ENCODE measurements around the gene RGMA. TPM values are rescaled to one million over a fixed set of nuclear protein-coding genes. Genes with fewer than 3 reads are reported as not detected.

Gene RGMA
- total and polyA plus RNA-seq, 2 donors (not counting 3 experiments of a cell fraction or from before 2014, with no cell fraction given) = 0.06 to 0.13 TPM

DNA sequence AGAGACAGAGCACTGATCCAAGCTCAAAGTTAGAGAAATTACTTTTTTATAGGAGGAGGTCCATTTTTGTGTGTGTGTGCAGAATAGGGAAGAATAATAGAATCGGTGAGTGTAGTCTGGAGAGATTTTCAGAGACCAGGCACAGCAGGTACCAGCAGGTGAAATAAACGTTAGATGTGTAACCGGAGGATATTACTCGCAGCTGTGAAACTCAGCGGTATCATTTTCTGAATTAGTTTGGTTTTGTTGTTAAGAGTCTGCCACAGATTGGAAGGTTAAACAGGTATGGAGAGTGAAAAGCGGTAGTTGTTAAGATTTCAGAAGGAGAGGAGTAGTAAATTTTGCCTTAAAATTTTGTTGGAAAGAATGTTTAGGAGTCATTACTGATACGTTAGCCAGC, 69.9 kb downstream of the RGMA start:
- H3K4me3 ChIP-seq (replicated peaks in 1 of 3; ENCODE audit: insufficient read depth in 1 of 3, low read depth in 1 of 3, low read length in 3 of 3) = no peak overlapping the region
- no peak overlapping the region for H3K9ac ChIP-seq (replicated peaks; ENCODE audit: extremely low read depth, insufficient read depth, low read length)
- H3K4me2 ChIP-seq (ENCODE audit: insufficient read depth, low read length) = no peak overlapping the region
- POLR2A ChIA-PET = no interaction called here
- no peak for TF ChIP-seq FOS (IDR thresholded peaks at IDR 0.05; ENCODE audit: borderline replicate concordance, insufficient read depth, low read length)
- no peak for TF ChIP-seq POLR2A (IDR thresholded peaks at IDR 0.05; ENCODE audit: low read depth, low read length)
- no peak for TF ChIP-seq EZH2 (IDR thresholded peaks at IDR 0.05; ENCODE audit: borderline replicate concordance, low read depth, low read length, severe bottlenecking)
- no peak for TF ChIP-seq POLR2AphosphoS5 (IDR thresholded peaks at IDR 0.05; ENCODE audit: insufficient read depth, low read depth, low read length)
- TF ChIP-seq JUN (IDR thresholded peaks at IDR 0.05; ENCODE audit: borderline replicate concordance, insufficient read depth, insufficient read length, low read depth) = no peak
- TF ChIP-seq, protein P1, sequence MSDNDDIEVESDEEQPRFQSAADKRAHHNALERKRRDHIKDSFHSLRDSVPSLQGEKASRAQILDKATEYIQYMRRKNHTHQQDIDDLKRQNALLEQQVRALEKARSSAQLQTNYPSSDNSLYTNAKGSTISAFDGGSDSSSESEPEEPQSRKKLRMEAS (IDR thresholded peaks at IDR 0.05; ENCODE audit: insufficient read depth, insufficient read length) = no peak
- no peak for TF ChIP-seq GATA2 (IDR thresholded peaks at IDR 0.05; ENCODE audit: insufficient read depth, insufficient read length, low read depth, low read length)
- TF ChIP-seq, protein P2, sequence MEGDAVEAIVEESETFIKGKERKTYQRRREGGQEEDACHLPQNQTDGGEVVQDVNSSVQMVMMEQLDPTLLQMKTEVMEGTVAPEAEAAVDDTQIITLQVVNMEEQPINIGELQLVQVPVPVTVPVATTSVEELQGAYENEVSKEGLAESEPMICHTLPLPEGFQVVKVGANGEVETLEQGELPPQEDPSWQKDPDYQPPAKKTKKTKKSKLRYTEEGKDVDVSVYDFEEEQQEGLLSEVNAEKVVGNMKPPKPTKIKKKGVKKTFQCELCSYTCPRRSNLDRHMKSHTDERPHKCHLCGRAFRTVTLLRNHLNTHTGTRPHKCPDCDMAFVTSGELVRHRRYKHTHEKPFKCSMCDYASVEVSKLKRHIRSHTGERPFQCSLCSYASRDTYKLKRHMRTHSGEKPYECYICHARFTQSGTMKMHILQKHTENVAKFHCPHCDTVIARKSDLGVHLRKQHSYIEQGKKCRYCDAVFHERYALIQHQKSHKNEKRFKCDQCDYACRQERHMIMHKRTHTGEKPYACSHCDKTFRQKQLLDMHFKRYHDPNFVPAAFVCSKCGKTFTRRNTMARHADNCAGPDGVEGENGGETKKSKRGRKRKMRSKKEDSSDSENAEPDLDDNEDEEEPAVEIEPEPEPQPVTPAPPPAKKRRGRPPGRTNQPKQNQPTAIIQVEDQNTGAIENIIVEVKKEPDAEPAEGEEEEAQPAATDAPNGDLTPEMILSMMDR (IDR thresholded peaks at IDR 0.05; ENCODE audit: extremely low read depth in 1 of 2, insufficient read depth in 1 of 2, low read depth in 1 of 2, low read length in 2 of 2) = no peak
- TF ChIP-seq MYC (IDR thresholded peaks at IDR 0.05; ENCODE audit: low read depth, low read length) = no peak
- no peak overlapping the region for H3K27ac ChIP-seq (ENCODE audit: insufficient read depth, low read depth, low read length)
- H3K36me3 ChIP-seq (ENCODE audit: control insufficient read depth in 2 of 2, extremely low read depth in 1 of 2, insufficient read depth in 2 of 2, low read length in 2 of 2) = peaks cover 40 to 48% of the 10 kb centered on the region in 2 experiments
- H3K79me2 ChIP-seq (ENCODE audit: control insufficient read depth, insufficient read depth, low read length) = peaks cover 26% of the 10 kb centered on the region
- CTCF ChIA-PET = interaction anchor here (1.1 to 2.4 kb wide), 4 partner anchors 11 to 221 kb away, joined by 3 to 7 read pairs (median 4); no protein-coding TSS in a partner anchor
- H3K9me3 ChIP-seq (replicated peaks; ENCODE audit: control insufficient read depth, insufficient read depth, low read length) = no peaks in the 10 kb centered on the region
- no peak for DNase-seq (ENCODE audit: low read depth, low spot score)
- no peaks in the 10 kb centered on the region for H3K4me1 ChIP-seq (ENCODE audit: control insufficient read depth, extremely low read depth, insufficient read depth, low read length)
- H3K9me1 ChIP-seq (replicated peaks; ENCODE audit: control insufficient read depth, extremely low read depth, insufficient read depth, low read length) = no peaks in the 10 kb centered on the region
- H3K27me3 ChIP-seq (ENCODE audit: control insufficient read depth in 2 of 2, insufficient read depth in 2 of 2, low read length in 2 of 2) = no peaks in the 10 kb centered on the region
- intact Hi-C loops (cut with micrococcal nuclease) = loop anchor here (5.0 kb wide), 1 partner anchor 222 kb away; no protein-coding TSS in a partner anchor
- dilution Hi-C loops (cut with MboI; ENCODE audit: extremely low pct_ligation_motif_present, low sequenced_read_pairs) = no loop called here
- no TSS peak for BruUV-seq (replicated peaks)
- no peak for FAIRE-seq
- no peak overlapping the region for H2AFZ ChIP-seq (ENCODE audit: low read depth, low read length)
- H4K20me1 ChIP-seq (replicated peaks; ENCODE audit: control insufficient read depth, extremely low read depth, insufficient read depth, low read length) = no peaks in the 10 kb centered on the region
